Gastroesophageal sphincter (tissue), 4 donors: ENCODE measurements around the gene DCTN1. TPM values are rescaled to one million over a fixed set of nuclear protein-coding genes. Genes with fewer than 3 reads are reported as not detected.

Experiments used
- ATAC-seq: fragments of 150-250 bp; one replicate; pipeline ENCODE4 v1.9.1; 2016; ENCODE audit warnings: mild to moderate bottlenecking, moderate library complexity
- H3K27ac ChIP-seq, 4 donors: fragments of 200-600 bp; sonication (generic) in 3 of 4; 1 replicate in 3 of 4; 2 replicates in 1 of 4; pipeline ENCODE4 v1.5.1; 2016 to 2019
- H3K27me3 ChIP-seq: fragments of 200-600 bp; sonication (generic); one replicate; pipeline ENCODE4 v1.5.1; 2019
- H3K36me3 ChIP-seq, 2 donors: fragments of 200-600 bp; sonication (generic); one replicate each; pipeline ENCODE4 v1.5.1; 2019; ENCODE audit warnings: control low read depth in 1 of 2
- H3K4me1 ChIP-seq, 3 donors: fragments of 200-600 bp; sonication (generic); 1 replicate in 2 of 3; 2 replicates in 1 of 3; pipeline ENCODE4 v1.5.1; 2016 to 2019; ENCODE audit warnings: control low read depth in 2 of 3
- H3K4me3 ChIP-seq, 2 donors: fragments of 200-600 bp; sonication (generic); one replicate each; pipeline ENCODE4 v1.5.1; 2019; ENCODE audit warnings: mild to moderate bottlenecking in 1 of 2, moderate library complexity in 1 of 2
- H3K9me3 ChIP-seq, 3 donors: fragments of 200-600 bp; sonication (generic); one replicate each; pipeline ENCODE4 v1.5.1; 2017 to 2019; ENCODE audit warnings: control low read depth in 2 of 3
- EP300 ChIP-seq: sonication (generic); formaldehyde crosslinking; IDR thresholded peaks from one replicate; pipeline ENCODE4 v1.6.1; 2017; ENCODE audit warnings: antibody characterized with exemption, mild to moderate bottlenecking
- POLR2A ChIP-seq, 2 donors: fragments of 450-650 bp; IDR thresholded peaks; one replicate each; pipeline ENCODE4 v1.6.1; 2017; ENCODE audit warnings: antibody characterized with exemption in 2 of 2, mild to moderate bottlenecking in 2 of 2, moderate library complexity in 1 of 2
- POLR2AphosphoS5 ChIP-seq: sonication (generic); formaldehyde crosslinking; IDR thresholded peaks from one replicate; pipeline ENCODE4 v1.6.1; 2017; ENCODE audit warnings: antibody characterized with exemption
- WGBS, 2 donors: methylation state at CpG; one replicate each; pipeline ENCODE4 v1.1.5; 2018; ENCODE audit warnings: low coverage in 1 of 2; 5-methylcytosine and 5-hydroxymethylcytosine counted together
- total RNA-seq, 4 donors: library from RNA; depleted of rRNA; stranded (reverse); fragments of >200 nt; gene quantifications; one replicate each; pipeline ENCODE4 v1.1.0, GENCODE V29; 2016
- TF ChIP-seq, protein P1 (sequence below), 4 experiments: fragments of 200-600 bp in 2 of 4; fragments of 450-650 bp in 2 of 4; sonication (generic) in 1 of 4; IDR thresholded peaks; one replicate each; pipeline ENCODE4 v1.5.1; 2017 to 2019; ENCODE audit warnings: antibody characterized with exemption in 4 of 4, mild to moderate bottlenecking in 2 of 4, moderate library complexity in 2 of 4

DCTN1 gene
- total RNA-seq, 4 donors from 2014 or later, result 132 to 197 (median 170) TPM

DNA sequence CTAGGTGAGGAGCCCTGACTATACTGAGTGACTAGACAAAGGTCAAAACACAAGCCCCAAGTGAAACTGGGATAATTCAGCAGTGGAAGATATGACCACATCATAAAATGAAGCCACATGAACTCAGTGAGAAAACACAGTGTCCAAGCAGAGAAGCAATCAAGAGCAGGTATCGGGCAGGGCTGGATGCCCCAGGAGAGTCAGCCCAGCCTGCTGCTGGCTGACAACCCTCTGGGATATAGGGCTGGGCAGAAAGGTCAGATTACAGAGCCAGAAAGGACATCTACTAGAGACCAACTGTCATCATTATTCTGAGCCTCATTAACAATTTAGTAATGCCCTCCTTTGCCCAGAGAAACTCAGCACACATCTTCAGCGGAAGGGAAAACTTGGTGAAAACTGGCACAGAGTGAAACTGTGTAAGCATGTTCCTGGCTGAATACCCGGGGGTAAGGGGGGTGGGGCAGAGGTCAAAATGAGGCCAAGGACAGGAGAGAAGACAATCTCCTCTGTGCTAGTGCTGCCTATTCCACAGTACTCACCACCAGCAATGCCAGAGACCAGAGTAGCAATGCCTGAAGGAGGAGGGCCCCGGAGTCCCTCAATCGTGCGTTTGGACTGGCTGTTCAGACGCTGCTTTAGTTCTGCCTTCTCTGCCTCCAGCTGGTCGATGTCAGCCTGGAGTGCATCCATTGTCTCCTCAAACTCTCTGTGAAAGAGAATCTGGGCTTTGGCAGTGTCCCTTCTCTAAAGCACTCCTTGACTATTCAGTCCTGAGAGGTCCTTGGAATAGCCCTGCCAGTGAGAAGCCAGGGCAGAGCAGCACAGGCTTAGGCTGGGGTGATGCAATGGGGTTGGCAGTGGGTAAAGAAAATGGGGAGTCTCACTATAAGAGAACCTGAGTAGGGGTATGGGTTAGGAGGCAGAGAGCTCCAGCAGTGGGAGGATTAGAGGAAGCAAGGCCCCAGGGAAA is 15.3 kb downstream of the DCTN1 start:
- ATAC-seq, result no peak
- WGBS, 2 donors, result 60% methylated on average over 6 of the region's 8 CpGs; no CpG with 5 or more reads in 1 of the 2 donors
- H3K36me3 ChIP-seq, result peaks cover 0 to 100% of the 10 kb centered on the region in 2 donors

DNA sequence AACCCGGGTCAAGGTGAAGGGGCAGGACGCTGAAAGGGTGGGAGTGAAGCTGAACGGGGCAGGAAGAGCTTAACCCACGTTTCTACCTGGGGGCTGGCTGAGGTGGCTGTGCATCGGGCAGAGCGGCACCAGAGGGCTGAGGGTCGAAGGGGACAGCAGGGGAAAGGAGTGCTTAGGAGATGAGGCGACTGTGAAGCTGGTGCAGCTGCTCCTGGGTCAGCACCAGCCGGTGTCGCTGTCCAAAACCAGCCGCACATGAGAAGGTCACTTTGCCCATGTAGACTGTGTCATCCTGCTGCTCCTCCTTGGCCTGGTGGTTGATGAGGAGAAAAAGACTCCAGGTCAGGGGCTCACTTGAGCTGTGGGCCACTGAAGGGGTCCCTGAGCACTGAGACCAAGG is 18.8 kb downstream of the DCTN1 start:
- Histone ChIP-seq H3K27me3 (no peaks in the 10 kb centered on the region), H3K36me3 (peaks cover 0 to 100% of the 10 kb centered on the region in 2 donors), H3K9me3 (no peaks in the 10 kb centered on the region), H3K4me3 (no peak overlapping the region), H3K4me1 (peaks cover 0 to 16% (median 0%) of the 10 kb centered on the region in 3 donors), H3K27ac (no peak overlapping the region)
- no peak for TF ChIP-seq POLR2AphosphoS5
- TF ChIP-seq EP300, result no peak
- TF ChIP-seq POLR2A (IDR thresholded peaks at IDR 0.05), result no peak
- TF ChIP-seq, protein P1, sequence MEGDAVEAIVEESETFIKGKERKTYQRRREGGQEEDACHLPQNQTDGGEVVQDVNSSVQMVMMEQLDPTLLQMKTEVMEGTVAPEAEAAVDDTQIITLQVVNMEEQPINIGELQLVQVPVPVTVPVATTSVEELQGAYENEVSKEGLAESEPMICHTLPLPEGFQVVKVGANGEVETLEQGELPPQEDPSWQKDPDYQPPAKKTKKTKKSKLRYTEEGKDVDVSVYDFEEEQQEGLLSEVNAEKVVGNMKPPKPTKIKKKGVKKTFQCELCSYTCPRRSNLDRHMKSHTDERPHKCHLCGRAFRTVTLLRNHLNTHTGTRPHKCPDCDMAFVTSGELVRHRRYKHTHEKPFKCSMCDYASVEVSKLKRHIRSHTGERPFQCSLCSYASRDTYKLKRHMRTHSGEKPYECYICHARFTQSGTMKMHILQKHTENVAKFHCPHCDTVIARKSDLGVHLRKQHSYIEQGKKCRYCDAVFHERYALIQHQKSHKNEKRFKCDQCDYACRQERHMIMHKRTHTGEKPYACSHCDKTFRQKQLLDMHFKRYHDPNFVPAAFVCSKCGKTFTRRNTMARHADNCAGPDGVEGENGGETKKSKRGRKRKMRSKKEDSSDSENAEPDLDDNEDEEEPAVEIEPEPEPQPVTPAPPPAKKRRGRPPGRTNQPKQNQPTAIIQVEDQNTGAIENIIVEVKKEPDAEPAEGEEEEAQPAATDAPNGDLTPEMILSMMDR (IDR thresholded peaks at IDR 0.05), result no peak
- WGBS, 2 donors, result 81% methylated on average over 11 of the region's 11 CpGs; no CpG with 5 or more reads in 1 of the 2 donors
- no peak for ATAC-seq

More for the DNA sequence above, 15.3 kb downstream of the DCTN1 start:
- Histone ChIP-seq H3K4me1 (peaks cover 0 to 17% (median 0%) of the 10 kb centered on the region in 3 donors), H3K9me3 (no peaks in the 10 kb centered on the region), H3K4me3 (no peak overlapping the region), H3K27ac (peak overlapping the region in 1 of 4 donors; percentile 17), H3K27me3 (no peaks in the 10 kb centered on the region)
- TF ChIP-seq EP300, result no peak
- no peak for TF ChIP-seq POLR2AphosphoS5
- no peak for TF ChIP-seq POLR2A (IDR thresholded peaks at IDR 0.05)
- TF ChIP-seq, protein P1 (IDR thresholded peaks at IDR 0.05), result no peak

DNA sequence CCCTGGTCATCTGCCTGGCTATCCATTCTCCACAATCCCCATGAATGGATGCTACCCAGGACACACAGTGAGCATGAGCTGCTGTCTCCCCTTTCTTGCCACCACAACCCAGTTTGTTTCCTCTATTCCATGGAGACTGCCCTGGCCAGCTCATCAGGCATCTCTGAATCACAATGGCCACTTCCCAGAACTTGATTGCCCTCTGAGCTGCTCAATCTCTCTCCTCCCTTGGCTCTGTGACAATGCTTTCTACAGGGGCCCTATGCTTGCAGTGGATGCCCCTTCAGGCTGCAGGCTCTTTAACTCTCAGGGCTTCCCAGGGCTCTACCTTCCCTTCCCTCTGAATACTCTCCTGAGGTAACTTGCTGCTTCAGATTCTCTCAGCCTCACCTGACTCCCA is 22.5 kb downstream of the DCTN1 start:
- Histone ChIP-seq H3K9me3 (no peaks in the 10 kb centered on the region), H3K36me3 (peaks cover 0 to 72% of the 10 kb centered on the region in 2 donors), H3K4me1 (no peaks in the 10 kb centered on the region), H3K4me3 (no peak overlapping the region), H3K27ac (no peak overlapping the region), H3K27me3 (no peaks in the 10 kb centered on the region)
- ATAC-seq, result no peak
- TF ChIP-seq POLR2AphosphoS5 (no peak), EP300 (no peak), POLR2A (IDR thresholded peaks at IDR 0.05) (no peak)
- TF ChIP-seq, protein P1 (IDR thresholded peaks at IDR 0.05), result no peak

DNA sequence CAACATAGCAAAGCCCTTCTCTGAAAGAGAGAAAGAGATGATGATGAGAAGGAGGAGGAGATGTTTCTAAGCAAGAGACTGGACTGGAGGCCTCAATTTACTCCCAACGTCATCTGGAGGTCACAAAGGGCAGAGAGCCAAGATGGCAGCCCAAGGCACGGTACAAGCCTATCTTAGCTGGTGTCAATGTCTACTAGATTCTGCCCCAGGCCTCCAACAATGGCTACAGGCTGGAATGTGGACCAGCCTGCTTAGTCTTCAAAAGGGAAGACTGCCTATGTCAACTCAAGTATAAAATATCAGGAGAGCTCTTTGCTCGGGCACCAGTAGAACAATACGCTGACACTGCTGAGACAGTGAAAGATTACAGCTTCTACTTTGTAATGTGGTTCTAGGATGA is 30.2 kb downstream of the DCTN1 start:
- WGBS, 2 donors, result 83 to 91% methylated on average over 1 to 4 of the region's 4 CpGs
- TF ChIP-seq POLR2AphosphoS5 (no peak), POLR2A (IDR thresholded peaks at IDR 0.05) (no peak), EP300 (no peak)
- TF ChIP-seq, protein P1 (IDR thresholded peaks at IDR 0.05), result no peak

DNA sequence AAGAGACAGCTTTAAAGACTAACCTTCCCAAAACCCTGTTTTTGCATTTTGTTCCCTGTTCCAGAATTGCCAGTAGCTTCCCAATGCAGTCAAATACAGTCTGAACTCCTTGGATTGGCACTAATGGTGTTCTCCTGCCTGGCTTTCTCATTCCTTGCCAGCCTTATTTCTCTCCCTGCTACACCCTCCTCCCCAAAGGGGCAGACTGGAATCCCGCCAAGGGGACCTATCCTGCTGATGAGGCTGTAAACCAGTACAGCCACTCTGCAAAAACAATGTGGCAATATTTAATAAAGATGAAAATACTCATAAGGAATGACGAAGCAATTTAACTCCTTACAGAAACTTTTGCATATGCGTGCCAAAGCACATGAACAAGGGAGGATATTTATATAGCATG is 32.4 kb downstream of the DCTN1 start:
- H3K4me1 ChIP-seq, result no peaks in the 10 kb centered on the region
- no peak overlapping the region for H3K27ac ChIP-seq
- no peaks in the 10 kb centered on the region for H3K36me3 ChIP-seq
- no peak overlapping the region for H3K4me3 ChIP-seq
- no peaks in the 10 kb centered on the region for H3K27me3 ChIP-seq
- TF ChIP-seq POLR2A (IDR thresholded peaks at IDR 0.05) (no peak), POLR2AphosphoS5 (no peak), EP300 (no peak)
- TF ChIP-seq, protein P1 (IDR thresholded peaks at IDR 0.05), result no peak
- ATAC-seq, result no peak
- WGBS, 2 donors, result 95 to 96% methylated on average over 3 of the region's 3 CpGs
- no peaks in the 10 kb centered on the region for H3K9me3 ChIP-seq

More for the DNA sequence above, 30.2 kb downstream of the DCTN1 start:
- Histone ChIP-seq H3K4me1 (no peaks in the 10 kb centered on the region), H3K27me3 (no peaks in the 10 kb centered on the region), H3K4me3 (no peak overlapping the region), H3K36me3 (peaks cover 0 to 2% of the 10 kb centered on the region in 2 donors), H3K9me3 (no peaks in the 10 kb centered on the region), H3K27ac (no peak overlapping the region)
- no peak for ATAC-seq
